Right atrium auricular region (tissue), 2 donors: ENCODE data around the gene PHYHD1. TPM values are rescaled to one million over a fixed set of nuclear protein-coding genes. Genes with fewer than 3 reads are reported as not detected.

Source experiments
- DNase-seq: peaks from one replicate; pipeline ENCODE4 v3.0.0-alpha.2; 2019; ENCODE audit warnings: low spot score
- H3K27ac ChIP-seq, 2 donors: fragments of 200-600 bp; sonication (generic); 1 replicate in 1 of 2; 2 replicates in 1 of 2; pipeline ENCODE4 v1.5.1; 2016 to 2019
- H3K27me3 ChIP-seq, 2 donors: fragments of 200-600 bp; sonication (generic); one replicate each; pipeline versions ENCODE4 v1.5.1 to v1.6.0; 2017 to 2019
- H3K36me3 ChIP-seq: fragments of 200-600 bp; sonication (generic); one replicate; pipeline ENCODE4 v1.5.1; 2016
- H3K4me1 ChIP-seq, 2 donors: fragments of 200-600 bp; sonication (generic); one replicate each; pipeline versions ENCODE4 v1.5.1 to v1.6.0; 2017 to 2019
- H3K4me3 ChIP-seq, 2 donors: fragments of 200-600 bp; sonication (generic); 1 replicate in 1 of 2; 2 replicates in 1 of 2; pipeline ENCODE4 v1.5.1; 2017 to 2019; ENCODE audit warnings: mild to moderate bottlenecking in 1 of 2, moderate library complexity in 1 of 2
- H3K9me3 ChIP-seq, 2 donors: fragments of 200-600 bp; sonication (generic); one replicate each; pipeline ENCODE4 v1.5.1; 2019
- CTCF ChIP-seq, 2 donors: fragments of 200-600 bp; sonication (generic); IDR thresholded peaks; one replicate each; pipeline ENCODE4 v1.5.1; 2019; ENCODE audit warnings: antibody characterized with exemption in 2 of 2
- total RNA-seq, 2 donors: library from RNA; depleted of rRNA; stranded (reverse); fragments of >200 nt; gene quantifications; one replicate each; pipeline ENCODE4 v1.1.0, GENCODE V29; 2016

The PHYHD1 gene
- total RNA-seq, 2 donors from 2014 or later = 21.3 to 51.9 TPM

GRCh38 chr9:128908372-128908771, 12.4 kb upstream of the PHYHD1 start:
- TF ChIP-seq CTCF (IDR thresholded peaks at IDR 0.05) = no peak
- DNase-seq = no peak
- H3K4me1 ChIP-seq = peaks cover 6 to 61% of the 10 kb centered on the region in 2 donors

GRCh38 chr9:128909859-128910258, 10.9 kb upstream of the PHYHD1 start:
- Histone ChIP-seq H3K36me3 (peaks cover 38% of the 10 kb centered on the region), H3K27ac (peak overlapping the region; percentile 44 to 75), H3K9me3 (no peaks in the 10 kb centered on the region), H3K4me3 (no peak overlapping the region), H3K27me3 (no peaks in the 10 kb centered on the region), H3K4me1 (peaks cover 6 to 69% of the 10 kb centered on the region in 2 donors)
- TF ChIP-seq CTCF (IDR thresholded peaks at IDR 0.05) = no peak
- no peak for DNase-seq

More at GRCh38 chr9:128908372-128908771, 12.4 kb upstream of the PHYHD1 start:
- no peak overlapping the region for H3K27ac ChIP-seq
- H3K4me3 ChIP-seq = no peak overlapping the region
- H3K36me3 ChIP-seq = peaks cover 38% of the 10 kb centered on the region
- H3K27me3 ChIP-seq = no peaks in the 10 kb centered on the region
- no peaks in the 10 kb centered on the region for H3K9me3 ChIP-seq

GRCh38 chr9:128910906-128911305, 9.9 kb upstream of the PHYHD1 start:
- TF ChIP-seq CTCF (IDR thresholded peaks at IDR 0.05) = no peak
- Histone ChIP-seq H3K4me3 (no peak overlapping the region), H3K27ac (peak overlapping the region; percentile 75 to 86), H3K36me3 (peaks cover 42% of the 10 kb centered on the region), H3K4me1 (peaks cover 6 to 80% of the 10 kb centered on the region in 2 donors), H3K9me3 (no peaks in the 10 kb centered on the region), H3K27me3 (no peaks in the 10 kb centered on the region)
- no peak for DNase-seq

GRCh38 chr9:128911529-128912035, 9.2 kb upstream of the PHYHD1 start:
- H3K9me3 ChIP-seq = no peaks in the 10 kb centered on the region
- H3K4me3 ChIP-seq = no peak overlapping the region
- H3K4me1 ChIP-seq = peaks cover 6 to 85% of the 10 kb centered on the region in 2 donors
- H3K27me3 ChIP-seq = no peaks in the 10 kb centered on the region
- TF ChIP-seq CTCF (IDR thresholded peaks at IDR 0.05) = no peak
- H3K36me3 ChIP-seq = peaks cover 49% of the 10 kb centered on the region
- peak; percentile 80 for DNase-seq
- peak overlapping the region; percentile 75 to 86 for H3K27ac ChIP-seq

GRCh38 chr9:128912270-128912853, 8.4 kb upstream of the PHYHD1 start:
- H3K36me3 ChIP-seq = peaks cover 50% of the 10 kb centered on the region
- no peak for DNase-seq
- H3K27me3 ChIP-seq = no peaks in the 10 kb centered on the region
- H3K4me3 ChIP-seq = no peak overlapping the region
- peak overlapping the region; percentile 75 to 86 for H3K27ac ChIP-seq
- H3K9me3 ChIP-seq = no peaks in the 10 kb centered on the region
- peaks cover 6 to 85% of the 10 kb centered on the region in 2 donors for H3K4me1 ChIP-seq
- no peak for TF ChIP-seq CTCF (IDR thresholded peaks at IDR 0.05)
